ENCODE measurements around the gene TPMT.
A peak's percentile ranks its signal among the peaks of the same experiment; 100 is the strongest.
"Not testable (repeated sequence)": the region's sequence is repeated elsewhere in the genome, so short reads cannot be mapped to it uniquely, and the experiment has no call there.

The TPMT gene

GRCh38 chr6:18155864-18156421, 1.1 kb upstream of the TPMT start:
- peak; percentile 36 for DNase-seq (ENCODE audit: low spot score)

- peak; percentile 99 for DNase-seq (ENCODE audit: low spot score)
Observed at GRCh38 chr6:18155150-18155863, 430 bp upstream of the TPMT start, which contains the start of gene KDM1B. Gene KDM1B, plus strand, starts transcription at chr6:18155422. Its CDS starts 4,474 bp downstream, at chr6:18159896.

GRCh38 chr6:18153311-18153703, 1.6 kb downstream of the TPMT start:
- no peak for DNase-seq (ENCODE audit: low spot score)

- DNase-seq (ENCODE audit: low spot score), result no peak
Observed at GRCh38 chr6:18151801-18152200, 3.1 kb downstream of the TPMT start.

GRCh38 chr6:18151391-18151790, 3.5 kb downstream of the TPMT start:
- DNase-seq (ENCODE audit: low spot score), result not testable (repeated sequence)

GRCh38 chr6:18148304-18149025, 6.4 kb downstream of the TPMT start:
- DNase-seq (ENCODE audit: low spot score), result peak; percentile 35

GRCh38 chr6:18147616-18148015, 7.3 kb downstream of the TPMT start:
- DNase-seq (ENCODE audit: low spot score), result no peak

- DNase-seq (ENCODE audit: low spot score), result no peak
Observed at GRCh38 chr6:18147160-18147559, 7.7 kb downstream of the TPMT start.

GRCh38 chr6:18142591-18142861, 12.4 kb downstream of the TPMT start:
- no peak for DNase-seq (ENCODE audit: low spot score)

- no peak for DNase-seq (ENCODE audit: low spot score)
Observed at GRCh38 chr6:18141805-18142590, 12.9 kb downstream of the TPMT start.

GRCh38 chr6:18139935-18140621, 14.8 kb downstream of the TPMT start:
- DNase-seq (ENCODE audit: low spot score), result no peak

- DNase-seq (ENCODE audit: low spot score), result no peak
Observed at GRCh38 chr6:18138906-18139305, 16.0 kb downstream of the TPMT start.

GRCh38 chr6:18136260-18136659, 18.6 kb downstream of the TPMT start:
- DNase-seq (ENCODE audit: low spot score), result no peak

- no peak for DNase-seq (ENCODE audit: low spot score)
Observed at GRCh38 chr6:18135171-18135570, 19.7 kb downstream of the TPMT start.

- DNase-seq (ENCODE audit: low spot score), result no peak
Observed at GRCh38 chr6:18132346-18132745, 22.5 kb downstream of the TPMT start.

GRCh38 chr6:18126121-18126520, 28.8 kb downstream of the TPMT start:
- peak; percentile 8 for DNase-seq (ENCODE audit: low spot score)

- DNase-seq (ENCODE audit: low spot score), result peak; percentile 83
Observed at GRCh38 chr6:18122128-18123093, 32.5 kb downstream of the TPMT start, which contains the start of gene NHLRC1. Gene NHLRC1, minus strand, starts transcription at chr6:18122677. Its CDS starts 71 bp downstream, at chr6:18122606.

- DNase-seq (ENCODE audit: low spot score), result no peak
Observed at GRCh38 chr6:18121580-18122127, 33.2 kb downstream of the TPMT start.

GRCh38 chr6:18119236-18119635, 35.6 kb downstream of the TPMT start:
- DNase-seq (ENCODE audit: low spot score), result no peak

GRCh38 chr6:18118330-18118729, 36.5 kb downstream of the TPMT start:
- DNase-seq (ENCODE audit: low spot score), result no peak
